ENCODE measurements around the gene LCE6A.

Gene LCE6A

GRCh38 chr1:152886758-152887409, 44.2 kb downstream of the LCE6A start:
- TF ChIP-seq CTCF (IDR thresholded peaks at IDR 0.05; ENCODE audit: low read depth, low read length, missing control alignments): no peak
- no peak for DNase-seq (ENCODE audit: extremely low read depth, low read depth)
- no peak overlapping the region for H3K4me3 ChIP-seq (replicated peaks; ENCODE audit: low read depth, low read length)

GRCh38 chr1:152888126-152888525, 45.5 kb downstream of the LCE6A start:
- H3K4me3 ChIP-seq (replicated peaks; ENCODE audit: low read depth, low read length): no peak overlapping the region
- no peak for DNase-seq (ENCODE audit: extremely low read depth, low read depth)
- TF ChIP-seq CTCF (IDR thresholded peaks at IDR 0.05; ENCODE audit: low read depth, low read length, missing control alignments): no peak

Data from HFF-Myc (cell line).